GM11168 (cell line): Measurements from ENCODE around the gene BSN.

Experiments used
- in situ Hi-C: fragments of 300-500 bp; cut with MboI; formaldehyde crosslinking; loops from one replicate; pipeline ENCODE4 v1.12.0; 2022; ENCODE audit warnings: low sequenced_read_pairs; ENCODE audit not compliant: unreplicated experiment

BSN gene

GRCh38 chr3:49623071-49623470, 68.8 kb downstream of the BSN start:
- in situ Hi-C loops: no loop called here

- in situ Hi-C loops: no loop called here
These were observed 70.8 kb downstream of the BSN start for GRCh38 chr3:49625071-49625470.

GRCh38 chr3:49626101-49626581, 71.9 kb downstream of the BSN start:
- in situ Hi-C loops: no loop called here

GRCh38 chr3:49626796-49627195, 72.5 kb downstream of the BSN start:
- in situ Hi-C loops: no loop called here

GRCh38 chr3:49627634-49628033, 73.4 kb downstream of the BSN start:
- in situ Hi-C loops: no loop called here

- in situ Hi-C loops: no loop called here
These were observed 74.0 kb downstream of the BSN start for GRCh38 chr3:49628249-49628648.

- in situ Hi-C loops: no loop called here
These were observed 75.2 kb downstream of the BSN start for GRCh38 chr3:49629451-49629850.

GRCh38 chr3:49629866-49630265, 75.6 kb downstream of the BSN start:
- in situ Hi-C loops: no loop called here

- in situ Hi-C loops: no loop called here
These were observed 76.5 kb downstream of the BSN start for GRCh38 chr3:49630784-49631183.

- in situ Hi-C loops: no loop called here
These were observed 80.5 kb downstream of the BSN start for GRCh38 chr3:49634736-49635135.

GRCh38 chr3:49636883-49637609, 82.8 kb downstream of the BSN start:
- in situ Hi-C loops: no loop called here

- in situ Hi-C loops: no loop called here
These were observed 84.2 kb downstream of the BSN start for GRCh38 chr3:49638445-49638844.

GRCh38 chr3:49639551-49639950, 85.3 kb downstream of the BSN start:
- in situ Hi-C loops: no loop called here

- in situ Hi-C loops: loop anchor here (10.0 kb wide), 1 partner anchor 106 kb away; no protein-coding TSS in a partner anchor
These were observed 87.0 kb downstream of the BSN start for GRCh38 chr3:49641292-49641691.

GRCh38 chr3:49641921-49642707, 87.8 kb downstream of the BSN start:
- in situ Hi-C loops: loop anchor here (10.0 kb wide), 1 partner anchor 107 kb away; no protein-coding TSS in a partner anchor

GRCh38 chr3:49642708-49643145, 88.5 kb downstream of the BSN start:
- in situ Hi-C loops: loop anchor here (10.0 kb wide), 1 partner anchor 108 kb away; no protein-coding TSS in a partner anchor

GRCh38 chr3:49644684-49645083, 90.4 kb downstream of the BSN start:
- in situ Hi-C loops: loop anchor here (10.0 kb wide), 1 partner anchor 110 kb away; no protein-coding TSS in a partner anchor

GRCh38 chr3:49646236-49646635, 92.0 kb downstream of the BSN start:
- in situ Hi-C loops: loop anchor here (10.0 kb wide), 1 partner anchor 111 kb away; no protein-coding TSS in a partner anchor

GRCh38 chr3:49647741-49648140, 93.5 kb downstream of the BSN start:
- in situ Hi-C loops: loop anchor here (10.0 kb wide), 1 partner anchor 113 kb away; no protein-coding TSS in a partner anchor

GRCh38 chr3:49648354-49649019, 94.2 kb downstream of the BSN start:
- in situ Hi-C loops: loop anchor here (10.0 kb wide), 1 partner anchor 114 kb away; no protein-coding TSS in a partner anchor
